Hematopoietic multipotent progenitor cell treated with erythropoietin and hydrocortisone succinate and interleukin-3 and kit ligand, for 8 days (in vitro differentiated cells): ENCODE data around the gene CEP85L.

Source experiments
- DNase-seq: peaks from one replicate; pipeline ENCODE4 v3.0.0-alpha.2; 2015

Gene CEP85L

DNA sequence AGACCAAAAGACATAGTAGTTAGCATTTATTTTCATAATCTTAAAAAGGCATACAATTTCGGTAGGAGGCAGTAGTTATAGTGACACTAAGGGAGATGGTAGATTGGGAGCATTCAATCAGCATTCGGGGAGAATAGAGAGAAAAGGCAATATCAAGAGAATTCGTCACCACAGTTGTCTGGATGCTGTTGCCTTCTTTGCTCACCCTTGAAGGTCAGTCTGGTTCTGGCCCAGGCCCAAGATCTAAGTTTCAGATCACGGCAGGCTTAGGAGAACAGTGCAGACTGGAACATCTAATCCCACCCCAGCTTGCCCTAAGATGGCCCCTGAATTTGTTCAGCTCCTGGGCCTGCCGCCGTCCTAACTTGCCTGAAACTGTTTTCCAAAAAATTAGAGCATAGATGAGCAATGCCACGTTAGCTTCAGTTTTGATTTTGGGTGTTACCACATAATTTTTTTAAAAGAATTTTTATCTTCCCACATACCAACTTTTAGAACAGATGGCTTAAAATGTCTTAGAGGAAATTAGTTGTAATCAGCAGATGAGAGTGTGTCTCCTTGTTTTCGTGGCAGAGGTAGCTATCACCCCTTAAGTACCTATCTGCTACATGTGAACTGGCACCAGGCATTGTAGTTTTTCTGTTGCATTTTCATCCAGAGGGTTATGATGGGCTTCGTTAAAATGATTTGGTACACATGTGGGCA, 8.3 kb upstream of the CEP85L start:
- no peak for DNase-seq

DNA sequence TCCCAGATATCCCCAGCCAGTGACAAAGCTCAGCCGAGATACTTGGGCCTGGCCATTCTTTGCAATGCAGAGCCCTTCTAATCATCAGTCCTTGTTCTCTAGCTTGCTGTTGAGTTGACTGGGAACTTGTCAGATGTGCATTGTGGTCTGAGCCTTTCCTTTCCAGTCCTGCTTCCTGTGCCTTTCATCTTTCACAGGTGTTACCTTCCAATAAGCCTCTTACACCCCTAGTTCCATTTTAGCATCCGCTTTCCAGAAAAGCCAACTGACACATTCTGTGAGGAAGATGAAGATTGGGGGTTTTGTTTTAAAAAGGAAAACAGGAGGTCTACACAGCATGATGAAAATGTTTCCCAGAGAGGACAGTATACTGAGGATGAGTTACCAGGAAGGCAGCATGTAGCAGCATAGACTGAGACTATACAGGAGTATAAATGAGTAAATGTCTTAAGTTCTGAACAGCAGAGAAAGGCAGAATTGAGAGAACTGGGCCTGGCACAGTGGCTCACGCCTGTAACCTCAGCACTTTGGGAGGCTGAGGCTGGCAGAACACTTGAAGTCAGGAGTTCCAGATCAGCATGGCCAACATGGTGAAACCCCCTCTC, 5.6 kb upstream of the CEP85L start:
- DNase-seq: no peak

DNA sequence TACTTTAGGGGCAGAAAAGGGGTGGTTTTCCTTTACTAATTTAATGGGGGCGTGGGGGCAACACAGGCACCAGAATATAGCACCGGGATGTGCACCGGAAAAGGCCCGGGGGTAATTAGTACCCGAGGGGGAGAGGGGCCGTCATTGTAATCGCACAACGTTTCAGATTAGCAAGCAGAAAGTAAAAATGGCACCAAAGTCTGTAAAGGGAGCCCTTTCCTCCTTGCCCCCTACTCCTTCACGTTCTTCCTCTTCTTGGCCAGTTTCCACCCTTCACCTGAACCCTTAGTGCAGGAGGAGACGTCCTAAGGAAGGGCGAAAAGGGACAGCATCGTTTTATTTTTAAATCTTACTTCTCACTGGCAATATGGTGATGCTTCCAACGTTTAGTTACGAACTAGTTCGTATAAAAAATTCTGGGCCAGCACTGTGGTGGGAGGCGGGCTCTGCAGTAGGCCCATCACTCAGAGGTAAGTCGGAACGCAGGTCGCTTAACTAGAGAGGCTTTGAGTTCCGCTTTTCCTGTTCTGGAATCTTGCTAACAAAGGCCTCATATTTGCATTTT, 742 bp upstream of the CEP85L start:
- no peak for DNase-seq

DNA sequence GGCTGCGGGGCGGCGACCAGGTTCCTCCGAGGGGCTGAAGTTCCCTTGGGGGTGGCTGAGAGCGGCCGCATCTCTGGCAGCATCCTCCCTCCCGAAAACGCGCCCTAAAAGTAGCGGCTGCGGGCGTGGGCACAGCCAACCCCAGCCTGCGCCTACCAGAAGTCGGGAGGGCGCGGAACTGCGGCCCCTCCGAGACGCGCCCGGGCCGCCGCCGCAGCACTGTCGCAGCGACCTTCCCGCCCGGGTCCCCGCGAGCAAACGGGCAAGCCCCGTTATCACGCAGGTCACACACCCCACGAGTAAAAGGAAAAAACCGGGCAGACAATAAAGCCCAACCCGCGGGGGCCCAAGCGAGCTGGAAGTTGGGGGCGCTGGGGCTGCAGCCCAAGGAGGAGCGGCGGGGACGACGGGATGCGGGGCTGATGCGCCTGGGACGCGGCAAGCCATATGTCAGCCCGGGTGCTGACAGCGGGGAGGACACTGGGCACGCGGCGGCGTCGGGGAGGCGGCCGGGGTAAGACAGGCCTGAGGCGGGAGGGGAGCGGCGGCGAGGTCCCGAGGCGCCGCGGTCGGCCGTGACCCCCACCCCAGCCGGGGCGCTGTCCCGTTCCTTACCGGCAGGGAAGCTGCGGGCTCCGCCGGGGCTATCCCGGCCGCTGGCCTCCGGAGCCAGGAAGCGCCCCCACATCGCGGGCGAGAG, 659 bp downstream of the CEP85L start:
- peak; percentile 40 for DNase-seq

DNA sequence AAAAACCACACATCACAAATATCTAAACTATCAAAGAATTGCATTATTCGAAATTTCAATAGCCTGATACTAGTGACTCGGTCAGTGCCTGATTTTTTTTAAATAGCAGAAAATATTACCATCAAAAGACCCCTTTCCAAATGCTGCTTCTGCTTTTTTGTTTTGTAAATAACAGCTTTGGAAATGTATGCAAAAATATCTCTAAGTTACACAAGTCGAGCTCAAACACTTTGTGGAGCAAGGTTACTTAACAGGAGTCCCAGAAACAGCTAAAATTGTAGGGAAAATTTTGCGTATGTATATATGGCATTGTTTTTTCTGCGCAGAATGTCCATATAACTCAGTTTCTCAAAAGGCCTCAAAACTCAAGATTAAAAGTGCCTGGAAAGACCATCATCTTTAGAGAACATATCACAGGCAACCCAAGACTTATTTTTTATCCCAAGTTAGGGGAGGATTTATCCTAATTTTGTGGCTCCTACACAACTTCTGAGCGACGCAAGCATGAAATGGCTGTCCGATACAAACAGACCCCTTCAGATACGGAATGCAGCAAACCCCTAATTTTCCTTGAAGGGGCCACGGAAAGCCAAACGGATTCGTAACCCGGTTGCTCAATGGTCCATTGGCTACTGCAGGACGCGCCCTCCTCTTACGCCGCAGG, 1.3 kb downstream of the CEP85L start:
- no peak for DNase-seq

DNA sequence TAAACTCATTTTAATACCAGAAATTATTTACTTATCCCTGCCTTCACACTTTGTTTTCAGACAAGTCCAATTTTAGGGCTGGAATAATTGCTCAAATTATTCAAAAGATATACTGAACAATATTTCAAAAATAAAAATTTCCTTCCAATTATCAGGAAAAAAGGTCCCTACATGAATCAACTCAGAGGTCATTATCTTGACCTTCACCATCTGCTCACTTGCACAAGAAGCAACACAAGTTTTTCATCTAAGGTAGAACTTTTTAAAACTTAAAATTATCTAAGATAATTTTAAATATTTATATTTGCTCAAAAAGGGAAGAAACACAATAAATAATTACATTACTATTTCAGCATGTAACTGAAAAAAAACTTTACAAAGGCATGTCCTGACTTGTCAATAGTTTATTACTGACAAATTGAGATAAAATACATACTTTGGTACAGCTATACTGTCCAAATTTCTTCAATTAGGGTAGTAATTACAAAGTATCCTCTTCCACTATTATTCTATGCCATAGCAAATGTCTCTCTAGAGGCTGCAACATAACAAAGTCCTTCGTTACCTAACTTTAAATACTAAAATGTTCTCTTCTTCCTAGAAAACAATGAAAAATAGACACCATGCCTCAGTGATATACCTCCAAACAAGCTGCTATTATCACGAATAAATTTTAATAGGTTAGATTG, 2.4 kb downstream of the CEP85L start:
- no peak for DNase-seq

DNA sequence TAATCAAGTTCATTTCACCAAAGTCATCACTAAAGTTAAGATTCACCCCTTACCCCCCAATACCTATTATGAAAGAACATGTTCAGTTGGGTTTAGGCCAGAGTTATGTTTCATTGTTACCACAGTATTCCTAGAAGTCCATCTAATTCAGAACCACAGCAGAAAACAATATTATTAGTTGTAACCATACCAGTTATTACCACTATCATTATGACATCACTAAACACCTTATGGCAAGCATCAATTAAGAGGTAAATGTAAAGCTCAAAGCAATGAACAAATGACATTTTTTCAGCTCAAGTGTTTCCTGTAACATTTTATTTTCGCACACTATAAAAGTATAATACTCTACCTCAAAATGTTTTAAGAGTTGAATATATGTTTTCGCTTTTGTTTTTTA, 4.4 kb downstream of the CEP85L start:
- DNase-seq: no peak

DNA sequence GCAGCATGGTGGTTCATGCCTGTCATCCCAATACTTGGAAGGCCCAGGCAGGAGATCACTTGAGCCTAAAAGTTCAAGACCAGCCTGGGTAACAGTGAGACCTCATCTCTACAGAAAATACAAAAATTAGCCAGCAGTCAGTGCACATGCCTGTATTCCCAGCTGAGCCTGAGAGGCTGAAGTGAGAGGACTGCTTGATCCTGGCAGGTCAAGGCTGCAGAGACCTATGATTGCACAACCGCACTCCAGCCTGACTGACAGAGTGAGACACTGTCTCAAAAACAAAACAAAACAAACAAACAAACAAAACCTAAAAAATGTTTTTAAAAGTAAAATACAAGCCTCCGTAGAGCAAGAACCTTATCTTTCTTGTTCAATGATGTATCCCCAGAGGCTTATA, 6.0 kb downstream of the CEP85L start:
- no peak for DNase-seq

DNA sequence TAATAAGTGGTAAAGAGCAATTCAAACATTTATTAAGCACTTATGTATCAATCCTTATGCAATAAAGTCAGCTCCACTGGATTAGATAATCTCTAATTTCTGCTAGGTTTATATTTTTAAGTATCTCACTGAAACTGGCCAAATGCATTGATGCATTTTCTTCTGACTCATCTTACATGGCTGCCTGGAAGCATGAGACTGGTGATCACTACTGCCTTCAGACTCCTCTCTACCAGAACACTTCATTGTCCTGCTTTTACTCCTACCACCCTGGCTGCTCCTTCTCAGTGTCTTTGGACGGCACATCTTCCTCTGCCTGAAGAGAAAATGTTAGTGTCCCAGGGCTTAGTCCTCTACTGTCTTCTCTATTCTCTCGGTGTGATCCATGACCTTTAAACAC, 7.4 kb downstream of the CEP85L start:
- DNase-seq: no peak

DNA sequence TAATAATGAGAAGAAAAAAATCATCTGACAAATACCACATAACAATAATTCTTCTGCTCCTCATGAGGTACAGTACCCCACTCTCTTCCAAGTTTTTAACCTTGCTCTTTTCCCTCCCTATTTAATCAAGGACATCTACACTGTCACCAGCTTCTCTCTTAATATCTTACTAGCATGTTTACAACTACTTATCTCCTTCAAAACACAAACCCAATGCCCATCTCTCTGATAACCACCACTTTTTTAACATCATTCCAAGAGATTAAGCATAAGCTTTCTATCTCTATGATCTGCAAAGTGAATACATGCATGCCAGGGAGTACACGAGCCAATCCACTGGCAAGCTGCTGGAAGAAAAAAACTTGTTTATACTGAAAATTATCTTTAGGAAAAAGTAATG, 10.3 kb downstream of the CEP85L start:
- no peak for DNase-seq

DNA sequence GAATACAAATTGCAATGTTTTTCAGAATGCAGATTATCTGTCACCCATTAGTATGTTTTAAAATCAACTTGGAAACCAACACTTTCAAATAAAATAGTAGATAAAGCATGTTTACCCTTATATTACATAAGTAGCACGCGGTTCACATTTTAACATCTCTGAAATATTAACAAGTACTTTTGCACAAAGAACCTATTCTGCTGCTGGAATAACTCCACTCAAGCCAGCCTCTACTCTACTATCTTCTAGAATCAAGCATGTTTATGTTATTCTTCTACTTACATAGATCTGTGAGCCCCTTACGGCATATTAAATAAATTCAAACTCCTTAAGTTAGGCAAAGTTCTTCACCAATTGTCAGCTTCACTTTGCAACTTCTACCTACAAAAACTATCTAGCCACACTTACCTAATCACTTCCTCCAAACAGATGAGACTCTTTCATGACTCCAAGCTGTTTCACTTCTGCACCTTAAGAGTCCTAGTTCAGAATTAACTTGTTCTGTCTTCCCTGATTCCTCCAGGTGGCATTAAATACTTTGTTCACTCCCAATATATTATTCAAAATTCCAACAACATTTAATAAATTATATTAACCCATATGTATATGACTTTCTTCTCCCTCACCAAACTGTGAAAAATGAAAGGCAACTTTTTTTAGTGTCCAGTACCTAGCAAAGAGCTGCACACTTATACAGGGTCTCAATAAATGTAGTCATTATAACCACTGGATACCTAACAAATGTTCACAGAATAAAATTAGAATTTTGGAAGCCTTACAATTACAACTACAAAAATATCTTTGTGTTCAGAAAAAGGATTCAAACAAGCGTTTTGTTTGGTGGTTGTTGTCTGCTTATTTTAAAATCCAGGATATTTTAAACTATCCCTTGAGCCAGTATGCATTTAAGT, 12.1 kb downstream of the CEP85L start:
- DNase-seq: no peak

DNA sequence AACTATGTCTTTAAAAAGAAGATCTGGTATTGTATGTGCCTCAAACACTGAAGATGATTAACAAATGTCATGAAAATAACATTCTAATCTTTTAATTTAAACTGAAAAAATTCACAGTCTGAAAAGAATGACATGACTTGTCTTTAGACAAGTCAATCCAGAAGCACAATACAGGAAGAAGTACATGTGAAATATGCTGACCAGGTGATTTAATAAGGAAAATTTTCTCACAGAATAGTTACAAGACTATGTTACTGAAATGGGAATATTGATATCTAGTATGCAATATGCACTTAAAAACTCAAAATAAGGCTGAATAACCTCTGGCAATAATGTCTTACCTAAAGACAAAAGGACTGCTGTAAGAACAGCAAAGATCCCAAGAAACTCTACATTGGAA, 13.1 kb downstream of the CEP85L start:
- DNase-seq: no peak

DNA sequence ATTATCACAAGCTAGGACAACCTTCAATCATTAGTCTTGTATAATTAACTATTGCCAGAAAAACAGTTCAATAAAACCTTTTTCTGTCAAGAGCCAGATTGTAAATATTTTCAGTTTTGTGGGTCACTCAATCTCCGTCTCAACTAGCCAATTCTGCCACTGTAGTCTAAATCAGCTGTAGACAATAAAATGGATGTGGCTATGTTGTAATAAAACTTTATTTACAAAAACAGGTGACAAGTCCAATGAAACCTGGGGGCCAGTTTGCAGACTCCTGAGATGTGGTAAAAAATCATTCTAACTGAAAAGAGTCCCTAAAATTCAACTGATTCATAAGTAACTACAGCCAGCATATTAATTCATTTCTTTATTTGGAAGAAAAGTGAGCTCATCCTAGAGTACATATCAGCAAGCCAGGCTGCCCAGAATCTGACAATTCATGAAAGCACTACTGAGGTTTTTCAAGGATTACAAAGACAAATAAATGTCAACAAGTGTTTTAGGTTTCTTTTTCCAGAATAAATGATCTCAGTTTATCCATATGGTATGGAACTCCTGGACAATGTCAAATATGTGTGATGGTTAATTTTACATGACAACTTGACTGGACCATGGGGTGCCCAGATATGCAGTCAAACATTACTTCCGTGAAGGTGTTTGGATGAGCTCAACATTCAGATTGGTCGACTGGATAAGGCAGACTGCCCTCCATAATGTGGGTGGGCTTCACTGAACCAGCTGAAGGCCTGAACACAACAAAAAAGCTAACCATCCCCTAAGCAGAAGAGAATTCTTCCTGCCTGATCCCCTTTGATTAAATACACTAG, 15.3 kb downstream of the CEP85L start:
- no peak for DNase-seq

DNA sequence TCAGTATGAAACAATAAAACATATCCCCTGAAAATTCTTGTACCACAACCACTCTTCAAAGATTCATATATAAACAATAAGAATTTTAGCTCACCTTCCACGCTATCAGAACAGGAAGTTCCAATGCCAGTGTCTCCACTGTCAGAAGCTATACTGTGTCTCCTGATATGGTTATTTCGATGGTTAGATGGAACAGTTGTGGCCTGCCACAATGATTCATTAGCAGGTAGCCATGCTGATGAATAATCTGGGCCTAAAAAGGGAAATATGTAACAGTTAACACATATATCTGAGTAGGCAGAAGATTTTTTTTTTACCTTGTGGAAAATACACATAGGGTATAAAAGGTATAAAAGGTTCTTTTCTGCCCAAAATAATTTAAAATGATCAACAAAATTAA, 19.0 kb downstream of the CEP85L start:
- peak; percentile 39 for DNase-seq

DNA sequence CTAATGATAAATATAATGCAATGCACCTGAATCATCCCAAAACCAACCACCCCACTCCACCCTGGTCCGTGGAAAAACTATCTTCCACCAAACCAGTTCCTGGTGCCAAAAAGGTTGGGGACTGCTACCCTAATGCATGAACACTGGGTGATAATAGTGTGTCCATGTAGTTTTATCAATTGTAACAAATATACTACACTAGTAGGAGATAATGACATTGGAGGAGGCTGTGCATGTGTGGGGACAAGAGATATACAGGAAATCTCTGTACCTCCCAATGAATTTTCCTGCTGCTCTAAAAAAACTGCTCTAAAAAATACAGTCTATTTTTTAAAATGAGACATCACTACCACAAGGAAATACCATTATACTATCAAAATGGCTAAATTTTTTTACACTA, 20.5 kb downstream of the CEP85L start:
- DNase-seq: peak; percentile 73

DNA sequence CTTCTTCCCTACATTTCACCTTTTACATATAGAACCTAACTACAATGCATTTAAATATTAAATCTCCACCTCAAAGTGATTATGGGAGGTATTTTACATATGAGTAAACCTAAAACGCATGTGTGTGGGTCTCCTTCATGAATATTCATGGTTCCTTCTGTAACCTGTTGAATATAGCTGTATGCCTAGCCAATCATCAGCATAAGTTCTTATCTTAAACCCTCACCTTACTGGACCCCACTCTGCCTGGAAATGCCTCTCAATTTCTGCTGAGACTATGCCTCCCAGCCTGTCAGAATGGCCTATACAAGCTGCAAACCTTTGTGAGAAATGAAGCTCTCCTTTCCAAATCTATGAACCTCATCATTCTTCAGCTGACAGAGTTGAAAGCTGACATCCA, 21.3 kb downstream of the CEP85L start:
- peak; percentile 30 for DNase-seq

DNA sequence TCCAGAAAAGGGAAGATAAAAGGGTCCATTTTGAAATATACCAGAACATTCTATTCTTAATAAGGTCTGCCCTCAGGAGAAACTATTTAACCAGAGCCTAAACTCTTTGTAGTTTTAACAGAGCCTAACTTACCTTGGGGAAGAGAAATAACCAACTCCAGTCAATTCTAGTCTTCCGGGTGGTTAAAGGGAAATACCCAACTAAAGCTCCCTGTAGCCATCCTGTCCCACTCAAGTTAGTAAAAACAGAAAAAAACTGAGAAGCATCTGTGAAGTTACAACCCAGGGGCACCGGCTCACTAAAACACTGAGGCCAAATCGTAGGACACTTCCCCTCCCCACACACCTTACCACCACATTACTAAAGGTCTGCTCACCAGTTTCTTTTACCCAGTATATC, 23.7 kb downstream of the CEP85L start:
- DNase-seq: no peak

DNA sequence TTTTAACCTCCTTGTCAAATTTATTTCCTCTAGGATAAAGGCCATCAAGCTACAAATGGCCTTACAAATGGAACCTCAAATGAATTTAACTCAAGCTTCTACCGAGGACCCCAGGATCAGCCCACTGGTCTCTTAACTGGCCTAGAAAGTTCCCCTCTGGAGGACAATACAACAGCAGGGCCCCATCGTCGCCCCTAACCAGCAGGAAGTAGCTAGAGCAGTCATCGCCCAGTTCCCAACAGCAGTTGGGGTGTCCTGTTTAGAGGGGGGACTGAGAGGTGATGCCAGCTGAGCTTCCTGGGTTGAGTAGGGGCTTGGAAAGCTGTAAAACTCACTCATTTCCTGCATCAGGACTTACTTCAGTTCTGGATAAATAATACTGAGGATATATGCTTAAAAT, 25.6 kb downstream of the CEP85L start:
- no peak for DNase-seq

DNA sequence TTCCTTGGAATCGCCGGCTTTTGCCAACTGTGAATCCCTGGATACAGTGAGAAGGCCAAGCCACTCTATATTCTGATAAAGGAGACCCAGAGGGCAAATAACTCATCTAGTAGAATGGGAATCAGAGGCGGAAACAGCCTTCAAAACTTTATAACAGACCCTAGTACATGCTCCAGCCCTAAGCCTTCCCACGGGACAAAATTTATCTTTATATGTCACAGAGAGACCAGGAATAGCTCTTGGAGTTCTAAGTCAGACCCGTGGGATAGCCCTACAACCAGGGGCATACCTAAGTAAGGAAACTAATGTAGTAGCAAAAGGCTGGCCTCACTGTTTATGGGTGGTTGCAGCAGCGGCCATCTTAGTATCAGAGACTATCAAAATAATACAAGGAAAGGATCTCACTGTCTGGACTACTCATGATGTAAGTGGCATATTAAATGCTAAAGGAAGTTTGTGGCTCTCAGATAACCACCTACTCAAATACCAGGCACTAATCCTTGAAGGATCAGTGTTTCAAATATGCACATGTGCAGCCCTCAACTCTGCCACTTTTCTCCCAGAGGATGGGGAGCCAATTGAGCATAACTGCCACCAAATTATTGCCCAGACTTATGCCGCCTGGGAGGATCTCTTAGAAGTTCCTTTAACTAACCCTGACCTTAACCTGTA, 29.5 kb downstream of the CEP85L start:
- DNase-seq: no peak

DNA sequence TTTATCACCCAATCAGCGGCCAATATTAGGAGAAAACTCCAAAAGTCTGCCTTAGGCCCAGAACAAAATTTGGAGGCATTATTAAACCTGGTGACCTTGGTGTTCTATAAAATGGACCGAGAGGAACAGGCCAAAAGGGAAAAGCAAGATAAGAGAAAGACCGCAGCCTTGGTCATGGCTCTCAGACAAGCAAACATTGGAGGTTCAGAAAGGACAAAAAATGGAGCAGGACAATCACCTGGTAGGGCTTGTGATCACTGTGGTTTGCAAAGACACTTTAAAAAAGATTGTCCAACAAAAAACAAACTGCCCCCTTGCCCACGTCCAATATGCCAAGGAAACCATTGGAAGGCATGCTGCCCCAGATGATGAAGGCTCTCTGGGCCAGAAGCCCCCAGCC, 31.2 kb downstream of the CEP85L start:
- DNase-seq: no peak
